ENCODE measurements around the gene MST1. TPM values are rescaled to one million over a fixed set of nuclear protein-coding genes. Genes with fewer than 3 reads are reported as not detected.

The MST1 gene
- total RNA-seq, 1 experiment from 2014 or later, result 15.4 TPM

GRCh38 chr3:49707113-49707480 lies 17.8 kb upstream of the MST1 start:
- Histone ChIP-seq H3K4me1 (no peaks in the 10 kb centered on the region), H3K27me3 (replicated peaks; ENCODE audit: control insufficient read depth, insufficient read depth, low read length) (no peaks in the 10 kb centered on the region), H3K9me3 (no peaks in the 10 kb centered on the region), H3K4me3 (ENCODE audit: low read depth, low read length) (no peak overlapping the region), H3K36me3 (ENCODE audit: control insufficient read depth, insufficient read depth, low read length) (no peaks in the 10 kb centered on the region; the same call in 1 of the 2 replicates)
- ChIA-PET CTCF (no interaction called here), POLR2A (no interaction called here)
- peaks cover 5% of the 10 kb centered on the region for H3K36me3 Mint-ChIP-seq (ENCODE audit: insufficient read depth, unreplicated experiment)
- no peak for DNase-seq
- intact Hi-C loops (cut with micrococcal nuclease; ENCODE audit: unreplicated experiment), result no loop called here
- no peak for TF ChIP-seq CTCF (IDR thresholded peaks at IDR 0.05; ENCODE audit: insufficient read depth in 1 of 2, low read depth in 1 of 2, low read length in 1 of 2, severe bottlenecking in 1 of 2, unreplicated experiment in 1 of 2)
- BruUV-seq (replicated peaks), result no TSS peak
- no peaks in the 10 kb centered on the region for H3K27me3 Mint-ChIP-seq (ENCODE audit: insufficient read depth, unreplicated experiment)
- H3K27ac Mint-ChIP-seq (ENCODE audit: unreplicated experiment), result no peak overlapping the region
- no peaks in the 10 kb centered on the region for H3K9me3 Mint-ChIP-seq (ENCODE audit: unreplicated experiment)
- H3K4me3 Mint-ChIP-seq (ENCODE audit: unreplicated experiment), result no peak overlapping the region
- H3K4me1 Mint-ChIP-seq (ENCODE audit: low read depth, unreplicated experiment), result no peaks in the 10 kb centered on the region

DNA sequence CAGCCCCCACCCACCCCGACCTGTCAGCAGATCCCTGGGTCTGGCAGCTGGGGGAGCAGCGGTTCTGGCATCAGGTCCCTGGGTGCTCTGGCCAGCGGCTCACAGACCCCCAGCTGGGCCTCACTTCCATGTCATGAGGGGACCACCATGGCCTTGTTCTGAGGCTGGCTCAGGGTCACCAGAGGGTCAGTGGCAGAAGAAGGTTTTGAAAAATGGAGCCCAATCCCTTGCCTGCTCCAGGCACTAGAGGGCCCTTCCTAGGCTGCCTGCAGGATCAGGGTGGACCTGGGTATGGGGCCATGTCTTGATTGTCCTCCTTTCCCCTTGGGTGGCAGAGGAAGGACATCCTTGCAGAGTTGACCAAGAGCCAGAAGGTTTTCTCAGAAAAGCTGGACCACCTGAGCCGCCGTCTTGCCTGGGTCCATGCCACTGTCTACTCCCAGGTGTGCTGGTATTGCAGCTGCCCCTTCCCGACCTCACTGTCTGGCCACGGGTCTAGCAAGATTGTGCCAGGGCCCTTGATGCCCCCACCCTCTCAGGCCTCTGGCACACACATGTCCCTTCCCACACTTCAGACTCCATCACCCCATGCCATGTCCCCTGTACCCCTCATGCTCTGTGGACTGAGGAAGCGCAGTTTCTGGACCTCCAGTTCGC lies 17.3 kb upstream of the MST1 start:
- no peaks in the 10 kb centered on the region for H3K9me3 ChIP-seq
- H3K27ac Mint-ChIP-seq (ENCODE audit: unreplicated experiment), result no peak overlapping the region
- intact Hi-C loops (cut with micrococcal nuclease; ENCODE audit: unreplicated experiment), result no loop called here
- H3K9me3 Mint-ChIP-seq (ENCODE audit: unreplicated experiment), result no peaks in the 10 kb centered on the region
- no peaks in the 10 kb centered on the region for H3K4me1 ChIP-seq
- DNase-seq, result no peak
- no peaks in the 10 kb centered on the region for H3K27me3 Mint-ChIP-seq (ENCODE audit: insufficient read depth, unreplicated experiment)
- no peak overlapping the region for H3K4me3 Mint-ChIP-seq (ENCODE audit: unreplicated experiment)
- ChIA-PET POLR2A (no interaction called here), CTCF (no interaction called here)
- peaks cover 5% of the 10 kb centered on the region for H3K36me3 Mint-ChIP-seq (ENCODE audit: insufficient read depth, unreplicated experiment)
- H3K4me1 Mint-ChIP-seq (ENCODE audit: low read depth, unreplicated experiment), result no peaks in the 10 kb centered on the region
- BruUV-seq (replicated peaks), result no TSS peak
- no peaks in the 10 kb centered on the region; the same call in 1 of the 2 replicates for H3K36me3 ChIP-seq (ENCODE audit: control insufficient read depth, insufficient read depth, low read length)
- no peak for TF ChIP-seq CTCF (IDR thresholded peaks at IDR 0.05; ENCODE audit: insufficient read depth in 1 of 2, low read depth in 1 of 2, low read length in 1 of 2, severe bottlenecking in 1 of 2, unreplicated experiment in 1 of 2)
- H3K4me3 ChIP-seq (ENCODE audit: low read depth, low read length), result no peak overlapping the region
- no peaks in the 10 kb centered on the region for H3K27me3 ChIP-seq (replicated peaks; ENCODE audit: control insufficient read depth, insufficient read depth, low read length)

DNA sequence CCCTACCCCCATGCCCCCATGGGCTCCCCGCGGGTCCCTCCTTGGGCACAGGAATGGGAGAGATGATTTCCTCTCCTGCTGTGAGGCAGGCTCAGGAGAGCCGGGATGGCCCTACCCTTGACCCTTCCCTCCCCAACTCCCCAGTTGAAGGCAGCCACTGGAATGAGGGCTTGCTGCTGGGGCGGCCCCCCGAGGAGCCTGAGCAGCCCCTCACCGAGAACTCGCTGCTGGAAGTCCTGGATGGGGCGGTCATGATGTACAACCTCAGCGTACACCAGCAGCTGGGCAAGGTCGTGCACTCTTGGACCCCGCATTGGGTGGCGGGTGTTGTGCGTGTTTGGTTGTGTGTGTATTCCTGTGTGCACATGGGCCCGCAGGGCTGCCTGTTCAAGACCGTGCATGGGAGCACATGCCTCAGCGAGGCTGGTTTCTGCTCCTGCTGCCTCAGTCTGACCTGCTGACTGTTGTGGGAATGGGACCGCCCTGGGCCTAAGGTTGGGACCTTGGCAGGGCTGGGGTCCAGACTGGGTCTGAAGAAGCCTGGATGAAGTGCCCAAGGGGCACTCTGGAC lies 16.2 kb upstream of the MST1 start:
- no peaks in the 10 kb centered on the region for H3K4me1 Mint-ChIP-seq (ENCODE audit: low read depth, unreplicated experiment)
- TF ChIP-seq CTCF (IDR thresholded peaks at IDR 0.05; ENCODE audit: insufficient read depth in 1 of 2, low read depth in 1 of 2, low read length in 1 of 2, severe bottlenecking in 1 of 2, unreplicated experiment in 1 of 2), result no peak
- CTCF ChIA-PET, result no interaction called here
- Histone ChIP-seq H3K9me3 (no peaks in the 10 kb centered on the region), H3K4me1 (no peaks in the 10 kb centered on the region), H3K27me3 (replicated peaks; ENCODE audit: control insufficient read depth, insufficient read depth, low read length) (no peaks in the 10 kb centered on the region), H3K4me3 (ENCODE audit: low read depth, low read length) (no peak overlapping the region), H3K36me3 (ENCODE audit: control insufficient read depth, insufficient read depth, low read length) (no peaks in the 10 kb centered on the region; the same call in 1 of the 2 replicates)
- DNase-seq, result no peak
- intact Hi-C loops (cut with micrococcal nuclease; ENCODE audit: unreplicated experiment), result no loop called here
- H3K9me3 Mint-ChIP-seq (ENCODE audit: unreplicated experiment), result no peaks in the 10 kb centered on the region
- H3K4me3 Mint-ChIP-seq (ENCODE audit: unreplicated experiment), result no peak overlapping the region
- no peaks in the 10 kb centered on the region for H3K27me3 Mint-ChIP-seq (ENCODE audit: insufficient read depth, unreplicated experiment)
- POLR2A ChIA-PET, result no interaction called here
- peaks cover 5% of the 10 kb centered on the region for H3K36me3 Mint-ChIP-seq (ENCODE audit: insufficient read depth, unreplicated experiment)
- BruUV-seq (replicated peaks), result no TSS peak
- H3K27ac Mint-ChIP-seq (ENCODE audit: unreplicated experiment), result no peak overlapping the region

All from Caco-2 (cell line).